NT2/D1 (cell line): ENCODE data around the gene ADH6.

Experiments used
- DNase-seq: peaks from one replicate; pipeline ENCODE4 v3.0.0-alpha.2; 2011; ENCODE audit warnings: low read depth, low spot score
- H3K27me3 ChIP-seq: 2 replicates; pipeline ENCODE4 v1.6.0; 2011; ENCODE audit warnings: mild to moderate bottlenecking; ENCODE audit not compliant: insufficient read length, insufficient read depth
- H3K36me3 ChIP-seq: 2 replicates; pipeline ENCODE4 v1.6.1; 2011; ENCODE audit warnings: mild to moderate bottlenecking, low read length, mixed read lengths; ENCODE audit not compliant: insufficient read depth, insufficient read length
- H3K4me1 ChIP-seq: 2 replicates; pipeline ENCODE4 v1.5.1; 2011; ENCODE audit not compliant: insufficient read depth, insufficient read length
- H3K4me3 ChIP-seq: 2 replicates; pipeline ENCODE4 v1.5.1; 2011; ENCODE audit warnings: low read depth; ENCODE audit not compliant: insufficient read length
- H3K9ac ChIP-seq: 2 replicates; pipeline ENCODE4 v1.6.0; 2011; ENCODE audit warnings: low read depth; ENCODE audit not compliant: insufficient read length
- H3K9me3 ChIP-seq: 2 replicates; pipeline ENCODE4 v1.5.1; 2011; ENCODE audit warnings: mild to moderate bottlenecking, low read length; ENCODE audit not compliant: insufficient read depth
- SUZ12 ChIP-seq: IDR thresholded peaks from 2 replicates; pipeline ENCODE4 v1.6.1; 2011; ENCODE audit not compliant: insufficient read length, insufficient read depth; ENCODE audit errors: extremely low read depth
- YY1 ChIP-seq: IDR thresholded peaks from 2 replicates; pipeline ENCODE4 v1.6.1; 2011; ENCODE audit not compliant: insufficient read length, insufficient read depth
- ZNF274 ChIP-seq: IDR thresholded peaks from 2 replicates; pipeline ENCODE4 v1.6.1; 2011; ENCODE audit warnings: mild to moderate bottlenecking, low read depth, low read length

The ADH6 gene

GRCh38 chr4:99161373-99162099, 57.5 kb downstream of the ADH6 start:
- Histone ChIP-seq H3K9me3 (no peaks in the 10 kb centered on the region), H3K4me1 (no peaks in the 10 kb centered on the region), H3K9ac (no peak overlapping the region), H3K27me3 (no peaks in the 10 kb centered on the region), H3K4me3 (no peak overlapping the region), H3K36me3 (no peaks in the 10 kb centered on the region)
- TF ChIP-seq ZNF274 (no peak), YY1 (no peak), SUZ12 (no peak)
- DNase-seq = no peak

- H3K4me3 ChIP-seq = no peak overlapping the region
- no peaks in the 10 kb centered on the region for H3K9me3 ChIP-seq
- H3K27me3 ChIP-seq = no peaks in the 10 kb centered on the region
- TF ChIP-seq SUZ12 (no peak), ZNF274 (no peak), YY1 (no peak)
- H3K9ac ChIP-seq = no peak overlapping the region
- DNase-seq = no peak
- no peaks in the 10 kb centered on the region for H3K36me3 ChIP-seq
- H3K4me1 ChIP-seq = no peaks in the 10 kb centered on the region
Observed at GRCh38 chr4:99159699-99160098, 59.3 kb downstream of the ADH6 start.

DNA sequence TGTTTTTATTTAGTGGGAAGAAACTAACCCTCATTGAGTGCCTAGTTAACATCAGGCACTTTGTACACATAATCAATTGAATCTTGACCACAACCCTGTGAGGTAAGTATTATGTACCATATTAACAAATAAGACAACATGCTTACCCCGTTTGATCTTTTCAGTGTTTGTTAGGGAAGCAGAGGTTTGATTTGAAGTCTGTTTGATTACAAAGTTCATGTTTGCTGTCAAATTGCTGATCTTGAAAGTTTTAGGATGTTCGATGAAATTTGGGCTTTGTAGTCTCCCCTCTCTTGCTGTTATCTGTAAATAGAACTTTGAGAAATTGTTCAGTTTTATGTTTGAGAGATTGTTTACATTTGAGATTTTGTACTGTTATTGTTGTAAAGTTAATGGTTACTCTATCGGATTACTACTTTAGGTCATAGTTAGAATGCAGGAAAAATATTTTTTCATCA, 61.5 kb downstream of the ADH6 start:
- TF ChIP-seq SUZ12 (no peak), ZNF274 (no peak), YY1 (no peak)
- H3K9me3 ChIP-seq = peaks cover 3% of the 10 kb centered on the region; the same call in 1 of the 2 replicates
- no peak for DNase-seq
- H3K4me1 ChIP-seq = no peaks in the 10 kb centered on the region
- H3K9ac ChIP-seq = no peak overlapping the region
- no peaks in the 10 kb centered on the region for H3K27me3 ChIP-seq
- no peak overlapping the region for H3K4me3 ChIP-seq
- H3K36me3 ChIP-seq = no peaks in the 10 kb centered on the region

DNA sequence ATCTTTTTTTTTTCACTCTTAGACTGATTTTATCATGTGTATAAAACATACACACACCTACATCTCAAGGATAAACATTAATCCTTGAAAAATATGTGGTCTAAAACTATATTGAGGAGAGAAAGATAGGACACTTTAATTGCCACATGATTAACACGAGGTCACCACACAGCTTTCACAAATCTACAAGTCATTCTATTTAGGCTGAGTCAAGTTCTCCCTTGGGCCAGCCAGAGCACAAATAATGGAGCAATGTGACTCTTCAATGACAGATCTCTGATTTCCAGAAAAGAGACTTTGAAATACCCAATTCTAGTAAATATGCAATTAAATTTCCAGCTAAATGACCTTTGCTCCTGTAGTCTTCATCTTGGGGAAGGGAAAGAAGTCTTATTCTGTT, 62.1 kb downstream of the ADH6 start:
- Histone ChIP-seq H3K27me3 (no peaks in the 10 kb centered on the region), H3K9me3 (peaks cover 8% of the 10 kb centered on the region), H3K9ac (no peak overlapping the region), H3K36me3 (no peaks in the 10 kb centered on the region), H3K4me3 (no peak overlapping the region), H3K4me1 (no peaks in the 10 kb centered on the region)
- TF ChIP-seq YY1 = no peak
- TF ChIP-seq SUZ12 = no peak
- no peak for DNase-seq

- DNase-seq = no peak
- H3K9me3 ChIP-seq = peaks cover 29% of the 10 kb centered on the region
- no peak overlapping the region for H3K4me3 ChIP-seq
- no peaks in the 10 kb centered on the region for H3K27me3 ChIP-seq
- no peaks in the 10 kb centered on the region for H3K4me1 ChIP-seq
- no peaks in the 10 kb centered on the region for H3K36me3 ChIP-seq
- H3K9ac ChIP-seq = no peak overlapping the region
- TF ChIP-seq YY1 (no peak), SUZ12 (no peak), ZNF274 (no peak)
Observed at GRCh38 chr4:99154658-99155342, 64.2 kb downstream of the ADH6 start.
